HFFc6 (cell line): ENCODE measurements around the gene RTN4RL2. TPM values are rescaled to one million over a fixed set of nuclear protein-coding genes. Genes with fewer than 3 reads are reported as not detected.
"Not testable (repeated sequence)": the region's sequence is repeated elsewhere in the genome, so short reads cannot be mapped to it uniquely, and the experiment has no call there.

ENCODE experiments used
- DNase-seq: peaks from one replicate; pipeline ENCODE4 v3.0.0-alpha.2; 2018
- H3K27ac Mint-ChIP-seq: 2 replicates; pipeline ENCODE4 v1.8.0; 2020; ENCODE audit warnings: mild to moderate bottlenecking, mixed read lengths
- H3K27me3 Mint-ChIP-seq: 2 replicates; pipeline ENCODE4 v1.8.0; 2021; ENCODE audit warnings: mild to moderate bottlenecking, moderate library complexity, mixed read lengths; ENCODE audit not compliant: insufficient read depth
- H3K36me3 Mint-ChIP-seq: 2 replicates; pipeline ENCODE4 v1.8.0; 2021; ENCODE audit warnings: low read depth, mixed read lengths
- H3K4me1 Mint-ChIP-seq: 2 replicates; pipeline ENCODE4 v1.8.0; 2020; ENCODE audit warnings: low read depth, mixed read lengths
- H3K4me3 Mint-ChIP-seq: 2 replicates; pipeline ENCODE4 v1.8.0; 2020; ENCODE audit warnings: mild to moderate bottlenecking, moderate library complexity, mixed read lengths
- H3K9me3 Mint-ChIP-seq: 2 replicates; pipeline ENCODE4 v1.8.0; 2020; ENCODE audit warnings: mild to moderate bottlenecking, mixed read lengths
- total RNA-seq, 6 experiments: library from RNA; stranded (reverse); fragmentation: NEBNext Ultra II Directional; extraction: Animal tissue kit (Norgen Biotek cat#: 25700); gene quantifications; 2 replicates in 1 of 6; 3 replicates in 5 of 6; pipeline ENCODE4 v1.2.3, GENCODE V29; 2021
- TF ChIP-seq, protein P1 (sequence below): fragments of 200-600 bp; sonication (generic); IDR thresholded peaks from 2 replicates; pipeline ENCODE4 v1.5.0; 2021; ENCODE audit warnings: antibody characterized with exemption, mild to moderate bottlenecking

RTN4RL2 gene
- total RNA-seq, 6 experiments from 2014 or later = 0.09 to 0.66 (median 0.35) TPM

DNA sequence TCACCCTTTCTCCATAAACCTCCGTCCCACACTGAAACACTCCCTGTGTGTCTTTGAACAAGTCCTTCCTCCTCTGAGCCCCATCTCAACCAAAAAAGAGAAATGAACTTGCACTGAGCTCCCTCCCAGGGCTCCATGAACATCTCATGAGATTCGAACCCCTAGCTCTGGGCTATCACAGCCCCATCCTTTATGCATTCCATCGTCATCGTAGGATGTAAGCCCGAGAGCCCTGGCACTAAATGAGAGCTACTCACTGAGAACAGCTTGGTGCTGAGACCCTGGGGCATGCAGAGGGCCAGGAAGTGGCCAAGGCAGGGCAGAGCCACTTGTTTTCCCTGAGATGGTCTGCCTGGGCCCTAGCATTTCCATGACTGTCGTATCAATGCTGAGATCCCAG lies 20.5 kb upstream of the RTN4RL2 start:
- no peak overlapping the region for H3K27ac Mint-ChIP-seq
- no peaks in the 10 kb centered on the region for H3K9me3 Mint-ChIP-seq
- peaks cover 14% of the 10 kb centered on the region for H3K4me1 Mint-ChIP-seq
- H3K4me3 Mint-ChIP-seq = no peak overlapping the region
- no peaks in the 10 kb centered on the region for H3K36me3 Mint-ChIP-seq
- H3K27me3 Mint-ChIP-seq = peaks cover 12% of the 10 kb centered on the region
- DNase-seq = no peak
- TF ChIP-seq, protein P1, sequence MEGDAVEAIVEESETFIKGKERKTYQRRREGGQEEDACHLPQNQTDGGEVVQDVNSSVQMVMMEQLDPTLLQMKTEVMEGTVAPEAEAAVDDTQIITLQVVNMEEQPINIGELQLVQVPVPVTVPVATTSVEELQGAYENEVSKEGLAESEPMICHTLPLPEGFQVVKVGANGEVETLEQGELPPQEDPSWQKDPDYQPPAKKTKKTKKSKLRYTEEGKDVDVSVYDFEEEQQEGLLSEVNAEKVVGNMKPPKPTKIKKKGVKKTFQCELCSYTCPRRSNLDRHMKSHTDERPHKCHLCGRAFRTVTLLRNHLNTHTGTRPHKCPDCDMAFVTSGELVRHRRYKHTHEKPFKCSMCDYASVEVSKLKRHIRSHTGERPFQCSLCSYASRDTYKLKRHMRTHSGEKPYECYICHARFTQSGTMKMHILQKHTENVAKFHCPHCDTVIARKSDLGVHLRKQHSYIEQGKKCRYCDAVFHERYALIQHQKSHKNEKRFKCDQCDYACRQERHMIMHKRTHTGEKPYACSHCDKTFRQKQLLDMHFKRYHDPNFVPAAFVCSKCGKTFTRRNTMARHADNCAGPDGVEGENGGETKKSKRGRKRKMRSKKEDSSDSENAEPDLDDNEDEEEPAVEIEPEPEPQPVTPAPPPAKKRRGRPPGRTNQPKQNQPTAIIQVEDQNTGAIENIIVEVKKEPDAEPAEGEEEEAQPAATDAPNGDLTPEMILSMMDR = no peak

- no peak overlapping the region for H3K4me3 Mint-ChIP-seq
- H3K27ac Mint-ChIP-seq = no peak overlapping the region
- H3K27me3 Mint-ChIP-seq = peaks cover 12% of the 10 kb centered on the region
- TF ChIP-seq, protein P1 = no peak
- H3K9me3 Mint-ChIP-seq = no peaks in the 10 kb centered on the region
- no peak for DNase-seq
- peaks cover 11% of the 10 kb centered on the region for H3K4me1 Mint-ChIP-seq
- H3K36me3 Mint-ChIP-seq = no peaks in the 10 kb centered on the region
Measured at GRCh38 chr11:57440744-57441414, 19.4 kb upstream of the RTN4RL2 start.

GRCh38 chr11:57444362-57445121 lies 15.8 kb upstream of the RTN4RL2 start:
- Mint-ChIP-seq H3K27me3 (peaks cover 12% of the 10 kb centered on the region), H3K36me3 (no peaks in the 10 kb centered on the region), H3K27ac (0 out of 2 replicates have a peak overlapping the region, but pooled peaks have one; percentile 22), H3K9me3 (no peaks in the 10 kb centered on the region), H3K4me1 (peaks cover 11% of the 10 kb centered on the region), H3K4me3 (no peak overlapping the region)
- peak; percentile 54 for DNase-seq
- TF ChIP-seq, protein P1 = no peak

- not testable (repeated sequence) for H3K9me3 Mint-ChIP-seq, H3K27me3 Mint-ChIP-seq, DNase-seq, H3K4me3 Mint-ChIP-seq, H3K27ac Mint-ChIP-seq, H3K36me3 Mint-ChIP-seq
- peaks cover 11% of the 10 kb centered on the region for H3K4me1 Mint-ChIP-seq
Measured at GRCh38 chr11:57445122-57445394, 15.3 kb upstream of the RTN4RL2 start.

DNA sequence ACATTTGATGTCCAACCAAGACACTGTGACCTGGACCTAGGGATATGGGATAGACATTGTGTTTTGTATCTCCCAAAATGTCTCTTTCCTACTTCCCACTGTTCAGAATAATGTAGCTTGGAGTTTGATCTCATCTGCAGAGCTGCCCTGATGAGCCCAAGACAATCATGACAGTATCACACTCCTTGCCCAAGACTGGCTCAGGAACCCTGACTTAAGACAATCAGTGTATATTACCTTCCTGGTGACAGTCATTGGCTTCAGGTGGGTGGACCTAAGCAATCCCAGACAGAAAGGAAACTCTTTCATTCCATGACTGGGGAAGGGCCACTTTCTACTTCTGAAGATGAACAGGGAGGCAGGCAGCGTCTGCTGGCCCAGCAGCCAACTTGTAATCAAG lies 14.3 kb upstream of the RTN4RL2 start:
- no peak overlapping the region for H3K4me3 Mint-ChIP-seq
- H3K4me1 Mint-ChIP-seq = peaks cover 11% of the 10 kb centered on the region
- no peaks in the 10 kb centered on the region for H3K9me3 Mint-ChIP-seq
- no peak overlapping the region for H3K27ac Mint-ChIP-seq
- no peak for DNase-seq
- peaks cover 9% of the 10 kb centered on the region for H3K27me3 Mint-ChIP-seq
- H3K36me3 Mint-ChIP-seq = no peaks in the 10 kb centered on the region
- TF ChIP-seq, protein P1 = no peak

DNA sequence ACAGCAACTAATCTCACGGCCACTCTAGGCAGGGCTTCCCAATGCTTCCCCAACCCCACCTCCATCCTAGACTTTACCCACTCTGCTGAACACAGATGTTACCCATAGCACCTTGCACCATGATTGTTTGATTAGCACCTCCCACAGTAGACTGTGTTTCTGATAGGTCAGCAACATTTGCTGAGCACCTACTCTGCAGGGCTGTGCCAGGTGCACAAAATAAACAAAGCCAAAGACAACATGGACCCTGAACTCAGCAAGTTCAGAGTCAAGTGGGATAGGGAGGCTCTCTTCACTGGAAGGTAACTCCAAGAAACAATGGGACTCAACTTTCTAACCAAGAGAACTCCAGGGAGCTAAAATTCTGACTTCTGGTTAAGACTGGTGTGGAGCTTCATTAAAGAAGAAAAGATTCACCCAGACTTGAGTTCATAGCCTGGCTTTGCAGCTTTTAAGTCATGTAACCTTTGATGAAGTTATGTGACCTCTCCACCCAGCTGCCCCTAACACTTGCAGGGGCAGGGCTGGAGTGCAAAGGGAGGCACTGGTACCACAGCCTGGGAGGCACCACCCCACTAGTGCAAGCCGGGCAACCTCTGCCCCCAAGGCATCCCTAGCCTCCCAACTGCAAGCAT lies 6.7 kb upstream of the RTN4RL2 start:
- peaks cover 13% of the 10 kb centered on the region for H3K4me1 Mint-ChIP-seq
- TF ChIP-seq, protein P1 = no peak
- H3K27ac Mint-ChIP-seq = no peak overlapping the region
- no peak overlapping the region for H3K4me3 Mint-ChIP-seq
- H3K36me3 Mint-ChIP-seq = no peaks in the 10 kb centered on the region
- no peaks in the 10 kb centered on the region for H3K9me3 Mint-ChIP-seq
- no peak for DNase-seq
- H3K27me3 Mint-ChIP-seq = peaks cover 38% of the 10 kb centered on the region
